ENCODE measurements around the gene CEP85L. TPM values are rescaled to one million over a fixed set of nuclear protein-coding genes. Genes with fewer than 3 reads are reported as not detected.

CEP85L gene
- total and polyA plus RNA-seq, 10 of the 15 experiments (the other 5 are each of a cell fraction or from before 2014, with no cell fraction given) = 1.8 to 10.9 (median 7.1) TPM

GRCh38 chr6:118638288-118638687 is 13.1 kb downstream of the CEP85L start (continued):
- no peak for TF ChIP-seq USF2 (IDR thresholded peaks at IDR 0.05; ENCODE audit: borderline replicate concordance, low read depth, low read length)
- no peak for TF ChIP-seq RFX5 (IDR thresholded peaks at IDR 0.05; ENCODE audit: low read depth, low read length)

- in situ Hi-C loops (cut with MboI) (no loop called here), intact Hi-C loops (cut with micrococcal nuclease; ENCODE audit: unreplicated experiment) (no loop called here)
- H3K4me3 ChIP-seq = no peak overlapping the region
- no peaks in the 10 kb centered on the region for H3K36me3 ChIP-seq (ENCODE audit: control insufficient read depth in 2 of 2, insufficient read depth in 2 of 2, low read length in 1 of 2)
- no peak for FAIRE-seq
- no peak overlapping the region for H3K27ac ChIP-seq (ENCODE audit: control insufficient read depth, insufficient read depth)
- DNase-seq (ENCODE audit: low read depth, low spot score) = no peak
- no peak overlapping the region for H3K4me2 ChIP-seq (ENCODE audit: control insufficient read depth, insufficient read depth)
- H3K9me3 ChIP-seq (replicated peaks; ENCODE audit: control insufficient read depth, insufficient read depth, low read length) = no peaks in the 10 kb centered on the region
- POLR2A ChIA-PET = no interaction called here
- no TSS peak for BruUV-seq (replicated peaks)
- H3K27me3 ChIP-seq (replicated peaks in 1 of 2; ENCODE audit: control insufficient read depth in 2 of 2, insufficient read depth in 2 of 2, low read length in 1 of 2) = no peaks in the 10 kb centered on the region
- no peak overlapping the region for H3K9ac ChIP-seq (ENCODE audit: control insufficient read depth, insufficient read depth, low read length)
- ATAC-seq = no peak
- SMC1A ChIA-PET (ENCODE audit: uncharacterized antibody, unreplicated experiment) = interaction anchor here (1.2 to 3.1 kb wide), 5 partner anchors 8 to 74 kb away, joined by 3 to 12 read pairs (median 6); no protein-coding TSS in a partner anchor
- RAD21 ChIA-PET (ENCODE audit: unreplicated experiment) = interaction anchor here (0.6 to 1.1 kb wide), 2 partner anchors 74 to 132 kb away, joined by 3 to 4 read pairs; no protein-coding TSS in a partner anchor
- H3K4me1 ChIP-seq (ENCODE audit: control insufficient read depth, insufficient read depth, low read length) = peaks cover 5% of the 10 kb centered on the region; the same call in 1 of the 2 replicates
- no peaks in the 10 kb centered on the region for H4K20me1 ChIP-seq (ENCODE audit: control insufficient read depth, insufficient read depth)
- CTCF ChIA-PET = interaction anchor here (0.9 to 1.9 kb wide), 3 partner anchors 18 to 71 kb away, joined by 3 to 10 read pairs (median 3); no protein-coding TSS in a partner anchor
- peaks cover 10% of the 10 kb centered on the region for H3K79me2 ChIP-seq (ENCODE audit: control insufficient read depth, insufficient read depth, low read length)
- no peak overlapping the region for H2AFZ ChIP-seq (ENCODE audit: control insufficient read depth, low read depth, low read length)
- no peak for TF ChIP-seq YBX1 (IDR thresholded peaks at IDR 0.05)
- no peak for TF ChIP-seq BCL11A (IDR thresholded peaks at IDR 0.05; ENCODE audit: low read depth, low read length)
- 0 out of 2 replicates have a peak, but pooled peaks have one; percentile 11 for TF ChIP-seq ZBTB40 (IDR thresholded peaks at IDR 0.05; ENCODE audit: borderline replicate concordance)
- 98% methylated on average over 3 of the region's 3 CpGs for WGBS (ENCODE audit: insufficient coverage, insufficient replicate concordance, low lambda C conversion rate, missing lambda C conversion rate)
Measured at GRCh38 chr6:118635909-118636735, 15.3 kb downstream of the CEP85L start.

Data from GM12878 (cell line).